Measurements from ENCODE around the gene SMOC2.

The SMOC2 gene

GRCh38 chr6:168664956-168665355 lies 224.0 kb downstream of the SMOC2 start:
- no peak for TF ChIP-seq CTCF (IDR thresholded peaks at IDR 0.05; ENCODE audit: low read depth, low read length)
- no peak overlapping the region for H3K4me3 ChIP-seq (ENCODE audit: low read depth, low read length)

GRCh38 chr6:168666170-168666569 lies 225.2 kb downstream of the SMOC2 start:
- H3K4me3 ChIP-seq (ENCODE audit: low read depth, low read length), result no peak overlapping the region
- no peak for TF ChIP-seq CTCF (IDR thresholded peaks at IDR 0.05; ENCODE audit: low read depth, low read length)

GRCh38 chr6:168666699-168667427 lies 225.9 kb downstream of the SMOC2 start:
- TF ChIP-seq CTCF (IDR thresholded peaks at IDR 0.05; ENCODE audit: low read depth, low read length), result no peak

GRCh38 chr6:168667428-168667805 lies 226.4 kb downstream of the SMOC2 start:
- no peak for TF ChIP-seq CTCF (IDR thresholded peaks at IDR 0.05; ENCODE audit: low read depth, low read length)
- no peak overlapping the region for H3K4me3 ChIP-seq (ENCODE audit: low read depth, low read length)

More at GRCh38 chr6:168666699-168667427, 225.9 kb downstream of the SMOC2 start:
- no peak overlapping the region for H3K4me3 ChIP-seq (ENCODE audit: low read depth, low read length)

- no peak overlapping the region for H3K4me3 ChIP-seq (ENCODE audit: low read depth, low read length)
- TF ChIP-seq CTCF (IDR thresholded peaks at IDR 0.05; ENCODE audit: low read depth, low read length), result no peak
These were observed 229.5 kb downstream of the SMOC2 start for GRCh38 chr6:168670401-168670985.

GRCh38 chr6:168671028-168671862 lies 230.3 kb downstream of the SMOC2 start:
- no peak for TF ChIP-seq CTCF (IDR thresholded peaks at IDR 0.05; ENCODE audit: low read depth, low read length)
- H3K4me3 ChIP-seq (ENCODE audit: low read depth, low read length), result no peak overlapping the region

Measured in WI38 (cell line).